ENCODE data around the gene ICAM4. TPM values are rescaled to one million over a fixed set of nuclear protein-coding genes. Genes with fewer than 3 reads are reported as not detected.

Gene ICAM4
- total and polyA plus RNA-seq, 9 of the 15 experiments (the other 6 are each of a cell fraction or from before 2014, with no cell fraction given) = 14.1 to 86.1 (median 29.6) TPM

- TF ChIP-seq, protein P1, sequence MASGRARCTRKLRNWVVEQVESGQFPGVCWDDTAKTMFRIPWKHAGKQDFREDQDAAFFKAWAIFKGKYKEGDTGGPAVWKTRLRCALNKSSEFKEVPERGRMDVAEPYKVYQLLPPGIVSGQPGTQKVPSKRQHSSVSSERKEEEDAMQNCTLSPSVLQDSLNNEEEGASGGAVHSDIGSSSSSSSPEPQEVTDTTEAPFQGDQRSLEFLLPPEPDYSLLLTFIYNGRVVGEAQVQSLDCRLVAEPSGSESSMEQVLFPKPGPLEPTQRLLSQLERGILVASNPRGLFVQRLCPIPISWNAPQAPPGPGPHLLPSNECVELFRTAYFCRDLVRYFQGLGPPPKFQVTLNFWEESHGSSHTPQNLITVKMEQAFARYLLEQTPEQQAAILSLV (tag; IDR thresholded peaks at IDR 0.05) = no peak
- TF ChIP-seq ZNF512 (tag; IDR thresholded peaks at IDR 0.05) (no peak), RBFOX2 (IDR thresholded peaks at IDR 0.05; ENCODE audit: low read depth, low read length) (0 out of 2 replicates have a peak, but pooled peaks have one; percentile 7), PHF8 (IDR thresholded peaks at IDR 0.05; ENCODE audit: borderline replicate concordance, low read length) (peak; percentile 28; the same call in 1 of the 2 replicates), TAF1 (IDR thresholded peaks at IDR 0.05; ENCODE audit: control insufficient read depth, extremely low read depth, insufficient read depth, low read length, severe bottlenecking) (no peak), NCOA2 (IDR thresholded peaks at IDR 0.05; ENCODE audit: partially characterized antibody in 2 of 2) (no peak), CREB1 (IDR thresholded peaks at IDR 0.05) (no peak), CREB1 (CRISPR knock-in tag; IDR thresholded peaks at IDR 0.05) (peak; percentile 8; the same call in 1 of the 2 replicates), DPF2 (IDR thresholded peaks at IDR 0.05) (no peak), RUNX1 (IDR thresholded peaks at IDR 0.05; ENCODE audit: low read depth) (no peak), ZNF41 (CRISPR knock-in tag; conservative IDR thresholded peaks at IDR 0.05) (no peak), ATF3 (IDR thresholded peaks at IDR 0.05) (no peak), ATF3 (CRISPR knock-in tag; conservative IDR thresholded peaks at IDR 0.05) (no peak), ZC3H8 (IDR thresholded peaks at IDR 0.05) (no peak), NR2C1 (IDR thresholded peaks at IDR 0.05) (no peak), NR2C1 (tag; IDR thresholded peaks at IDR 0.05) (no peak), SAP30 (IDR thresholded peaks at IDR 0.05; ENCODE audit: borderline replicate concordance, insufficient read depth, low read depth, low read length, poor library complexity, severe bottlenecking) (peak; percentile 47), LCOR (CRISPR knock-in tag; IDR thresholded peaks at IDR 0.05) (no peak), USF1 (CRISPR knock-in tag; IDR thresholded peaks at IDR 0.05) (peak; percentile 46), ZNF263 (CRISPR knock-in tag; IDR thresholded peaks at IDR 0.05; ENCODE audit: borderline replicate concordance) (peak; percentile 98)
Observed at GRCh38 chr19:10291554-10292205, 4.9 kb downstream of the ICAM4 start (continued).
